CD4-positive, alpha-beta T cell treated with Interferon gamma for 1 hour (primary cell): Measurements from ENCODE around the gene NCLN.
"Not testable (repeated sequence)": the region's sequence is repeated elsewhere in the genome, so short reads cannot be mapped to it uniquely, and the experiment has no call there.

Experiments
- DNase-seq: peaks from one replicate; pipeline ENCODE4 v3.0.0-alpha.2; 2020

The NCLN gene

GRCh38 chr19:3185461-3186159, at the start of gene NCLN:
NCLN (plus strand) TSS chr19:3185930; CDS start chr19:3186031, 101 bp downstream.
- peak; percentile 91 for DNase-seq

GRCh38 chr19:3135961-3136683, 49.6 kb upstream of the NCLN start, which contains the start of gene GNA15:
GNA15 (plus strand) TSS chr19:3136033; CDS start chr19:3136451, 418 bp downstream.
- peak; percentile 74 for DNase-seq

GRCh38 chr19:3136684-3137055, 49.1 kb upstream of the NCLN start:
- DNase-seq: no peak

- no peak for DNase-seq
Observed at GRCh38 chr19:3137119-3137518, 48.6 kb upstream of the NCLN start.

- DNase-seq: no peak
Observed at GRCh38 chr19:3138268-3138667, 47.5 kb upstream of the NCLN start.

GRCh38 chr19:3140667-3141038, 45.1 kb upstream of the NCLN start:
- no peak for DNase-seq

- DNase-seq: no peak
Observed at GRCh38 chr19:3142292-3142670, 43.4 kb upstream of the NCLN start.

GRCh38 chr19:3142781-3143337, 42.9 kb upstream of the NCLN start:
- DNase-seq: no peak

- peak; percentile 46 for DNase-seq
Observed at GRCh38 chr19:3145909-3146676, 39.6 kb upstream of the NCLN start.

GRCh38 chr19:3146677-3147100, 39.0 kb upstream of the NCLN start:
- DNase-seq: peak; percentile 56

GRCh38 chr19:3148503-3148902, 37.2 kb upstream of the NCLN start:
- DNase-seq: no peak

- no peak for DNase-seq
Observed at GRCh38 chr19:3149089-3149488, 36.6 kb upstream of the NCLN start.

- DNase-seq: no peak
Observed at GRCh38 chr19:3149526-3150505, 35.9 kb upstream of the NCLN start.

- DNase-seq: no peak
Observed at GRCh38 chr19:3150739-3151329, 34.9 kb upstream of the NCLN start.

- no peak for DNase-seq
Observed at GRCh38 chr19:3151563-3152418, 33.9 kb upstream of the NCLN start.

- DNase-seq: no peak
Observed at GRCh38 chr19:3152419-3152780, 33.3 kb upstream of the NCLN start.

- DNase-seq: no peak
Observed at GRCh38 chr19:3153286-3154230, 32.2 kb upstream of the NCLN start.

- not testable (repeated sequence) for DNase-seq
Observed at GRCh38 chr19:3154447-3154846, 31.3 kb upstream of the NCLN start.

GRCh38 chr19:3154957-3155736, 30.6 kb upstream of the NCLN start:
- DNase-seq: peak; percentile 87
